ENCODE data around the gene CCDC24. TPM values are rescaled to one million over a fixed set of nuclear protein-coding genes. Genes with fewer than 3 reads are reported as not detected.

The CCDC24 gene
- total RNA-seq, 4 donors from 2014 or later: 0.57 to 4.4 (median 2.4) TPM

GRCh38 chr1:43978264-43978550, 13.2 kb upstream of the CCDC24 start:
- TF ChIP-seq CTCF (IDR thresholded peaks at IDR 0.05; ENCODE audit: low read depth): no peak

GRCh38 chr1:43978551-43979260, 12.7 kb upstream of the CCDC24 start, which contains the start of gene B4GALT2:
Gene B4GALT2 (plus strand): TSS chr1:43979210. CDS start chr1:43981161, 1,951 bp downstream.
- TF ChIP-seq CTCF (IDR thresholded peaks at IDR 0.05; ENCODE audit: low read depth): no peak

GRCh38 chr1:43979261-43979527, 12.2 kb upstream of the CCDC24 start:
- TF ChIP-seq CTCF (IDR thresholded peaks at IDR 0.05; ENCODE audit: low read depth): no peak

GRCh38 chr1:43979528-43980254, 11.7 kb upstream of the CCDC24 start:
- no peak for TF ChIP-seq CTCF (IDR thresholded peaks at IDR 0.05; ENCODE audit: low read depth)

- TF ChIP-seq CTCF (IDR thresholded peaks at IDR 0.05; ENCODE audit: low read depth): no peak
These were observed 10.9 kb upstream of the CCDC24 start for GRCh38 chr1:43980255-43981134.

GRCh38 chr1:43981135-43981491, 10.3 kb upstream of the CCDC24 start:
- TF ChIP-seq CTCF (IDR thresholded peaks at IDR 0.05; ENCODE audit: low read depth): no peak

GRCh38 chr1:43981636-43982035, 9.8 kb upstream of the CCDC24 start:
- no peak for TF ChIP-seq CTCF (IDR thresholded peaks at IDR 0.05; ENCODE audit: low read depth)
